HG03469 (cell line): ENCODE measurements around the gene ZFYVE19.
"Not testable (repeated sequence)": the region's sequence is repeated elsewhere in the genome, so short reads cannot be mapped to it uniquely, and the experiment has no call there.

Experiments used
- ATAC-seq: cut with Tn5 transposase; IDR thresholded peaks from one replicate; pipeline ENCODE4 v1.9.1; 2021; ENCODE audit warnings: mild to moderate bottlenecking, moderate library complexity, moderate number of reproducible peaks; ENCODE audit not compliant: unreplicated experiment

The ZFYVE19 gene

DNA sequence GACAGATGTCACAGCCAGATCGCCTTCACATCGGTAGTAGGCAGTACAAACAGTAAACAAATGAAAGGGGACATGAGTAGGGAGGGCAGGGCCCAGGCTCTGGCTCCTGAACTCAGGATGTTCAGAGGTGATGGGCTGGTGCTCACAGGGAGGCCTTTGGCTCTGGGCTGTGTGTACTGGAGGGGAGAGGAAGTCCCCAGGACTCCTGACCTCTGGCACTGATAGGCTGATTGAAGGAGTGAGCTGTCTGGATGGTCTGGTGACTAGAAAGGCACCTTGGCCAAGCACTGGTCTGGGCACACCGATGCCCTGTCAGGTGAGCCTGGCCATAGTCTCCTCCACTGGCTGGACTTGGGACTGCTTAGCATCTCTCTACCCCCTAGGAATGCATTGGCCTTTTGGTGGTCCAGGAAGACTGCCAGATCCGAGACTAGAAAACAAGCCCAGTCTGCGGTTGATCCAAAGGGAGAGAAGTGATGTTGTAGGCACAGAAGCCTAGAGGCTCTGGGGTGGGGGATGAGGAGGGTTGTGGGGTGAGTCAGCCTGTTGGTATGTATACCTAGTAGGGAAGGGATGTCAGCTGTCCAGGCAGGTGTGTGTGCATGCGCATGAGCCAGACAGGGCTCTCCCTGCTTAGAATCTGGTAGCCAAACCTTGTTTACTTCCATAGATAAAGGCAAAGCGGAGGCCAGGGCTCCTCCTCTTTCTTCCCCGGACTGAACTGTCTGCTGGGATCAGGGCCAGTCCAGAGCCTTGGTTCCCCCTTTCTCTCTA lies 38.8 kb downstream of the ZFYVE19 start:
- no peak for ATAC-seq

DNA sequence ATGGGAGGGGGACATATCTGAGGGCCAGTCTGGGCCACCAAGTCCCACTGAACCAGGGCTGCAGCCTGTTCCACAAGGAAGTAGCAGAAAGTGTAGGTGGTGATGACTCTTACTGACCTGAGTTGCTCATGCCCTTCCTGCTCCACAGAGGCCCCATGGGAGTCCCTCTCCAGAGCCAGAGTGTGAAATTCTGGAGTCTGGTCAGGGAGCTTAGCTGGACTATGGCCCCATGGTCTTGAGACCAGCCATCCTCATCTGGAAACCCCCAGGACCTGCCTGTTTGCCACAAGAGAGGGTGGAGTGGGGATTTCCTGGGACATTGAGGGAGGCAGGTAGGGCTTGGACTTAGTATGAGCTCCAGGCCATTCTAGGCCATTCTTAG lies 39.9 kb downstream of the ZFYVE19 start:
- no peak for ATAC-seq

DNA sequence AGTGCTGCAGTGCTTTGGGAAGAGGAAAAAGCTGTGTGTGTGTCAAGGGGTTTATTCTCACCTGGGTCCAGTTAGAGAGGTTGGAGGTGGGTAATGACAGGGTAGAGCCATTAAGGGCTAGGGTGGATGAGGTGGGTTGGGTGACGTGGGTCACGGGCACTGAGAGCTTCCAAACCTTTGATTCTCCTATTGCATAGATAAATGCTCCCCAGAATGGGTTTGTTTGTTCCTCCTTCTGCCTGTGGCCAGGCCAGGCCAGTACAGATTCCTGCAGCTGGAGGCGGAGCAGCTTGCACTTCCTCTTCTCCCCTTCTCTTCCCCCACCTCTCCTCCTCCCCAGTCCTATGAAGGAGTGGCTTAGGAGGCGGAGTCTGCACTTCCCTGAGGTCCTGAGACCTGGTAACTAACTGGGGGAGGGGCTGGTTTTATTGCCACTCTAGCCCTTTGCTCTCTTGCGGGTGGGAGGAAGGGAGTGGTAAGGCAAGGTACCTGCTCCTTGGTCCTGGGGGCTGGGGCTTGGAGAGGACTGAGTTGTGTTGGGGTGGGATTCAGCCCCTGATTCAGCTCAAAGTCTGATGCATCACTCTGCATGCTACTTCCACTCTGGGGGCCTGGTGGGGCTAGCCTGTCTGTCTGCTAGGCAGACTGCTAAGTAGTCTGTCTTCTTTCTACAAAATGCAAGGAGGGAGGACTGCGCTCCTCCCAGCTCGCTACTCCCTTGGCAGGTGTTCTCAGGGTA lies 40.5 kb downstream of the ZFYVE19 start:
- ATAC-seq, result no peak

DNA sequence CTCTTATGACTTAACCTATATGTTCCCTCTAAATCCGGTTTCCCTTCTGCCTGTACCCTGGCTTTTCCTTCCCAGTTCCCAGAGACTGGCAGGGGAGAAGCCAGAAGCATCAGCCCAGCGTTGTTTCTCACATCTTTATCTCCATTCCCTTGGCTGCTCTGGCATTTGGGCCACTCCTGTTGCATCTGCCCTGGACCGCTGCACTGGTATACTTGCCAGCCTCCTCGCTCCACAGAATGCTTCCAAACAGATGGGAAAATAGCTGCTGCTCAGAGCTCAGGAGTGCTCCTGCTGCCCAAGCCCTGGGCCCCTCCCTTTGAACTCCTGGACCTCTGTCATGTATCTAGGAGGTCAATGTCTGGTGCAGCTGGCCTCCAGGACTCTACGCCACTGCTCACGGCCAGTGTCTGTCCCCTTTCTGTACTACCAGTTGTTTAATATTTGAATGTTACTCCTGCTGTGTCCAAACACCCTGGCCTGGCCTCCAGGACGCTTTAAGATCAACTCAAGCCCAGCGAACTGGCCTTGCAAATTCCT lies 43.8 kb downstream of the ZFYVE19 start:
- ATAC-seq, result no peak

DNA sequence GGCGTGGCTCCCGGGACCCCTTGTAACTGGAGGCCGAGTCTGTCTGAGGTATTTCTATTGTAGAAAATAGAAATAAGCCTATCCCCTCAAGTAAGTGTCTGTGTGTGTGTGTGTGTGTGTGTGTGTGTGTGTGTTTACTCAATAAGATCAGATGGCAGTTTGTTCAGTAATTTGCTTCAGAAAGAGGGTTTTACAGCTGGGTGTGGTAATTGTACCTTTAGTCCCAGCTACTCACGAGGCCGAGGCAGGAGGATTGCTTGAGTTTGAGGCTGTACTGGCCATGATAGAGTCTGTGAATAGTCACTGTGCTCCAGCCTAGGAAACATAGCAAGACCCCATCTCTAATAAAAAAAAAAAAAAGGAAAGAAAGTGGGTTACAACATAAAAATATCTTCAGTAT lies 45.6 kb downstream of the ZFYVE19 start:
- no peak for ATAC-seq

DNA sequence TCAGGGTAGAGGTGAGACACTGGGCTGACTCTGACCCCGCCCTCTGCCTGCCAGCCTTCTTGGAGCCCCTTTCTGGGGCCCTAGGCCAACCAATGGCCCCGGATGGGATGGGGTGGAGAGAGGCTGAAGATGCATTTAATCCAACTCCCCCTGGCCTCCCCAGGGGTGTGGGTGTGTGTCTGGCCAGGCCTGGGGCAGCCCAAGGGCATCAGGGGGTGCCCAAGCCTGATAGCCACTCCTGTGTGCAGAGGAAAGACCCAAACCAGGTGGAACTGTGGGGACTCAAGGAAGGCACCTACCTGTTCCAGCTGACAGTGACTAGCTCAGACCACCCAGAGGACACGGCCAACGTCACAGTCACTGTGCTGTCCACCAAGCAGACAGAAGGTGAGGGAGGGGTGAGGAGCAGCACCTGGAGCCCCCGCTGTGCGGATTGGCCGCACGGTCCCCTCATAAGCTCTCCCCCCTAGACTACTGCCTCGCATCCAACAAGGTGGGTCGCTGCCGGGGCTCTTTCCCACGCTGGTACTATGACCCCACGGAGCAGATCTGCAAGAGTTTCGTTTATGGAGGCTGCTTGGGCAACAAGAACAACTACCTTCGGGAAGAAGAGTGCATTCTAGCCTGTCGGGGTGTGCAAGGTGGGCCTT lies 46.5 kb downstream of the ZFYVE19 start:
- ATAC-seq, result no peak

DNA sequence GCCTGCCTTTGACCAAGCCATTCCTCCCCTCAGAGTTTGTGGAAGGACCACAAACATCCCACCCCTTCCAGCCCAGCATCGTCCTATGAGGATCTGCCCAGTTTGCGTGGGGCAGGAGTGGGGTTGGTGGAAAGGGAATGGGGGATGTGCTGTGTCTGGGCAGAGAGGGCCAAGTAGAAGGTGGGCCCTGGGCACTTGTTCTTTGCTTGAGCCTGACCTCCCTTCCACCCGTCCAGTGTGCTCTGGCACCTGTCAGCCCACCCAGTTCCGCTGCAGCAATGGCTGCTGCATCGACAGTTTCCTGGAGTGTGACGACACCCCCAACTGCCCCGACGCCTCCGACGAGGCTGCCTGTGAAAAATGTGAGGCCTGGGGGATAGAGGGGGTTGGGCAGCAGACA lies 47.3 kb downstream of the ZFYVE19 start:
- ATAC-seq, result no peak

DNA sequence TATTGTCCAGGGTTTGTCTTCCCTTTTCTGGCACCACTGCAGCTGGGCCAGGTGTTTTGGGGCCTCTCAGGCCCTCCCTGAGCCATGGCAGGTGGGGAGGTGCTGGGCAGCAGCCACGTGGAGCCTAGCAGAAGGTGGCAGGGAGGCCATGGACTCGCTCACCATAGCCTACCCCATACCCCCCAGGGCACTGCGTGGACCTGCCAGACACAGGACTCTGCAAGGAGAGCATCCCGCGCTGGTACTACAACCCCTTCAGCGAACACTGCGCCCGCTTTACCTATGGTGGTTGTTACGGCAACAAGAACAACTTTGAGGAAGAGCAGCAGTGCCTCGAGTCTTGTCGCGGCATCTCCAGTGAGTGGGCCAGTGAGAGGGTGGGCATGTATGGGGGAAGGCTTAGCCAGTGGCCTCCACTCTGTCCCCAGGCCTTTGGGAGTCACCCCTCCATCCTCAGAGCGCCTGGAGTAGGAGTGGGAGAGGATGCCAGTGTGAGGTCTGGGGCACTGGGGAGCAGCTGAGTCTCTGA lies 48.9 kb downstream of the ZFYVE19 start:
- no peak for ATAC-seq

DNA sequence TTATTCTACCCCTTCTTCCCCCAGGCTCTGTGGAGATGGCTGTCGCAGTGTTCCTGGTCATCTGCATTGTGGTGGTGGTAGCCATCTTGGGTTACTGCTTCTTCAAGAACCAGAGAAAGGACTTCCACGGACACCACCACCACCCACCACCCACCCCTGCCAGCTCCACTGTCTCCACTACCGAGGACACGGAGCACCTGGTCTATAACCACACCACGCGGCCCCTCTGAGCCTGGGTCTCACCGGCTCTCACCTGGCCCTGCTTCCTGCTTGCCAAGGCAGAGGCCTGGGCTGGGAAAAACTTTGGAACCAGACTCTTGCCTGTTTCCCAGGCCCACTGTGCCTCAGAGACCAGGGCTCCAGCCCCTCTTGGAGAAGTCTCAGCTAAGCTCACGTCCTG lies 49.9 kb downstream of the ZFYVE19 start:
- no peak for ATAC-seq

DNA sequence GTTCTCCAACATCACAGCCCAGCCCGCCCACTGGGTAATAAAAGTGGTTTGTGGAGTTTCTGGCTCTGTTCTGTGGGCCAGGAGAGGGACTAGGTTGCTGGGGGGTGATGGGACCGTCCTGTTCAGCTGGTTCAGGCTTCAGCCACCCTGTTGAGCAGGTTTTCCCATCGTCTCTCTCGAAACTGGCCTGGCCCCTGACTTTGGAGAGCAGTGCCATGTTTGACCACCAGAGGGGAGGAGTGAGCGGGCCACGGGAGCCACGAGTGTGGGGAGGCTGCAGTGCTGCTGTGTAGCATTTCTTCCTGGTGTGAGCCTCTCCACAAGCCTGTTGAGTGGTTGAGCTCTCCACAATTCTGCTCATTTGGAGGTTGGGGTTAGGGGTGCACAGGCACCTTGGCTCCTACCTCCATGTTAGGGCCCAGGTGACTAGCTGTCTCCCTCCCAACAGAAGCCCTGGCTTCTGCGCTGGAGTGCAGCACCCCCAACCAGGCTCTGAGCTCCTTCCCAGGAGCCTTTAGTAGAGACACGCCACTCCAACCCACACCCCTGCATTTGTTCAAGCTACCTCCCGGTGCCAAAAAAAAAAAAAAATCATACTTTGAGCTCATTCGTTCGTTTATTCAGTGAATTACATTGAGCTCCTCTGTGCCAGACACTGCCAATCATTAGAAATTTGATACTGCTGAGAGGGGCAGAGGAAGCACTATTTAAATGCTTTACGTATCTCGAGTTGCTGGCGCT lies 50.9 kb downstream of the ZFYVE19 start:
- ATAC-seq, result no peak

DNA sequence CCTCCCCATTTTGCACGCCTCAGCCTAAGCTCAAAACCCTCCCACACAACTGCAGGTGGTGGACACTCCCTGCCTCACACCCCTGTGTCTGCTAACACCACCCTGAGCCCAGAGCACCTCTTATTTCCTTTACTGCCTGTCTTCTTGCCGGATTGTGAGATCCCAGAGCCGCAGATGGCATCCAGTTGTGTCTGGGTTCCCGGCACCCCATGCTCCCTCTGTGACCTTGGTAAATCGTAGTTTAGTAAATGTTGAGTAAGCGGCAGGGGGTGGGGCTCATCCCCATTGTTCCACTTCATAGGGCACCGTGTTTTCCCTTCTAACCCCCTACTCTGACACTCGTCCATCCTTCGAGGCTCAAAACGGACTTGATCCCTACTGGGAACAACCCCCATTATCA lies 51.8 kb downstream of the ZFYVE19 start:
- ATAC-seq, result no peak

DNA sequence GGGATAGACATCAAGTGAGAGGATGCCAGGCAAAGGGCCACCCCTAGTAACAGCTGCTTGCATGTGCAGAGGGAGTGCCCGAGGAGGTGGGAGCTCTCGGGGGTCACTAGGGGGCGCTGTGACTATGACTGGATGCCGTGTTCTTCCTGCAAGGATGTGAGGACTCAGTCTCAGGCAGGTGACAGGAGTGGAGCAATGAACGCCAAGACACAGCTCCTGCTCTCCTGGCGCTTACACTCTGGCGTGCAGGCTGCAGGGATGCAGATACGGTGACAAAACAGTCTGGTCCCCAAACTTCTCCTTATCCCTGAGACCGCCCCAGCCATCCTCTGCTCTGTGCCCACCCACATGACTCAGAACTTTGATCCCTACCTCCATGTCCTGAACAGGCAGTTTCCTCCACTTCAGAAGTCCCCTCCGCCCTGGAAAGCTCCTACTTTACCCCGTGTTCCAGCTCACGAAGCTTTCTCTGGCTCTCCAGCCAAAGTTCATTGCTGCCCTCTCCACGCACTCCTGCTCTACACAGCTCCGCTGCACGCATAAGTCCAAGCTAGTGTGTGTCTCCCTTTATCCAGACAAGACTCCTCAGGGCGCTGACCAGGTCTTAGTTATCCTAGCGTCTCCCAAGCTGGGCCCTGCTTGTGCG lies 52.4 kb downstream of the ZFYVE19 start:
- no peak for ATAC-seq

DNA sequence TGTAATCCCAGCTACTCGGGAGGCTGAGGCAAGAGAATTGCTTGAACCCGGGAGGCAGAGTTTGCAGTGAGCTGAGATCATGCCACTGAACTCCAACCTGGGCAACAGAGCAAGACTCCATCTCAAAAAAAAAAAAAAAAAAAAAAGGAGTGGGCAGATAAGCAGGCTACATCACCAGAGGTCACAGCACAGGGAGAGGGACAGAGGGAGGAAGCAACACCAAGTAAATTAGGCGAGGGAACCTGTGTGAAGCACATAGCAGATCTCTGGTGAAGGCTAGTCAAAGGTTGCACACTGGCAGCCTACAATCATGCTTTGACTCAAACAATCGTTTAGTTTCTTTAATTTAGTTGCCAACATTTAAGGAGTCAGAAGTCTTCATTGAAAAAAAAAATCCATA lies 54.3 kb downstream of the ZFYVE19 start:
- ATAC-seq, result not testable (repeated sequence)

DNA sequence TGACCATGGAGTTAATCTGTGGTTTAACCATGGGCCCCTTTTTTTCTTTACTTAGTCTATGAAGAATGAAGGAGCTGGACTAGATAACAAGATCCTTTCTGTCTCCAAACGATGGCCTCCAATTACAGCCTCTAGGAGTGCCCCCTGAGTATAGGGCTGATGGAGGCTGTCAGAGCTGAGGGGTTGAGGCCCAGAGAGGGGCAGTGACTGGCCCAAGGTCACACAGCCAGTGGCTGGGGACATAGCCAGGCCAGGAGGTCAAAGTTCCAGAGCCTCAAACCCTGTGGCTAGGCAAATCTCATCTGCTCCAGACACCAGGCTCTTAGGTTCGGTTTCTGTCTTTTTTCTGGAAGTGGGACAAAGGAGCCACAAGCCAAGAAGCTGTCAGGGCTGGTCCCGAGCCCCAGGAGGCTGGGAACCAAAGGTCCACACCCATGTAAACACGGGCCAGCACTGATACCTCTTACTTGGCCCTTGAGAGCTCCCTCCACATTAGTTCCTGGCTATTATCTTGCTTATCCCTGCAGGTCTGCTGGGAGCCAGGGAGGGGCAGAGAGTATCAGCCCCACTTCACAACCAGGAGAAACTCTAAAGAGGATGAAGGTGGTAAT lies 56.9 kb downstream of the ZFYVE19 start:
- no peak for ATAC-seq
